Testis (tissue), 2 donors: ENCODE results near the gene C3orf20.

Source experiments
- CTCF ChIP-seq, 3 experiments: fragments of 450-650 bp in 2 of 3; fragments of 200-600 bp in 1 of 3; sonication (generic) in 1 of 3; IDR thresholded peaks; one replicate each; pipeline ENCODE4 v1.5.1; 2016 to 2019; ENCODE audit warnings: antibody characterized with exemption in 3 of 3, mild to moderate bottlenecking in 2 of 3, moderate library complexity in 1 of 3
- POLR2A ChIP-seq: fragments of 450-650 bp; IDR thresholded peaks from one replicate; pipeline ENCODE4 v1.6.1; 2017; ENCODE audit warnings: antibody characterized with exemption, mild to moderate bottlenecking, moderate library complexity

- TF ChIP-seq POLR2A (no peak), CTCF (IDR thresholded peaks at IDR 0.05) (no peak)
These were observed 69.6 kb downstream of the C3orf20 start for GRCh38 chr3:14744556-14744955.
